Measurements from ENCODE around the gene SDC3.
A peak's percentile ranks its signal among the peaks of the same experiment; 100 is the strongest.

SDC3 gene

DNA sequence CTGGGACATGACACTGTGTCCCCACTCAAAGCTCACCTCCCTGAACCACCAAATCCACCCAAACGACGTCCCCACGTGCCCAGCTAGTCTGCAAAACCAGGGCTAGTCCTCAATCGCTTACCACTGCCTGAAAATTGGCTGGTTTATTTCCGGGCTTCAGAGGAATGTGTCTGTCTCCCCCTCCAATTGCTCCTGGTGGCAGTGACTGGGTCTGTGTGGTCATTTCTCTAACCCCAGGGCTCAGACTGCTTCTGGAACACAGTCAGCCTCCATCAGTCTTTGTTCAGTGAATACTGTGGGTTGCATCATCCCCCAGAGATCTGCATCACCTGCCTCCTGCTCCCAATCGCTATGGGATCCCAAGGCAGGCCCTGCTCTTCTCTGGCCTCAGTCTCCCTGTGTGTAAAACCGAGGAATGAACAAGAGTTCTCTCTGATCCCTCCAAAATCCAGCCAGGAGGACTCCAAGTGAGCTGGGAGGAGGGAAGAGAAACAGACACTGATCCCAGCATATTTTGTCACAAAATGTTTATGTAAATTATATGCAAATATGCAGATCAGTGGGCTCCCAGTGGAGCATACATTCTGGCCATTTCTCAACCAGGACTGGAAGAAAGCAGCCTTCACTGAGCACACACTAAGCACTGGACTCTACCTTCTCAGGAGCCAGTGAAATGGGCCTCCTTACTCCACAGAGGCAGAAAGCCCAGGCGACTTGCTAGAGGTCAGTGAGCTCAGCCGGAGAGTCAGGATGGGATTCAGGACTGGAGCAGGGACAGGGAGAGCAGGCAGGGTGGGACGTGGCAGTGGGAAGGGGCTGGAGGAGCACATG, 20.9 kb downstream of the SDC3 start:
- peak; percentile 95 for DNase-seq

DNA sequence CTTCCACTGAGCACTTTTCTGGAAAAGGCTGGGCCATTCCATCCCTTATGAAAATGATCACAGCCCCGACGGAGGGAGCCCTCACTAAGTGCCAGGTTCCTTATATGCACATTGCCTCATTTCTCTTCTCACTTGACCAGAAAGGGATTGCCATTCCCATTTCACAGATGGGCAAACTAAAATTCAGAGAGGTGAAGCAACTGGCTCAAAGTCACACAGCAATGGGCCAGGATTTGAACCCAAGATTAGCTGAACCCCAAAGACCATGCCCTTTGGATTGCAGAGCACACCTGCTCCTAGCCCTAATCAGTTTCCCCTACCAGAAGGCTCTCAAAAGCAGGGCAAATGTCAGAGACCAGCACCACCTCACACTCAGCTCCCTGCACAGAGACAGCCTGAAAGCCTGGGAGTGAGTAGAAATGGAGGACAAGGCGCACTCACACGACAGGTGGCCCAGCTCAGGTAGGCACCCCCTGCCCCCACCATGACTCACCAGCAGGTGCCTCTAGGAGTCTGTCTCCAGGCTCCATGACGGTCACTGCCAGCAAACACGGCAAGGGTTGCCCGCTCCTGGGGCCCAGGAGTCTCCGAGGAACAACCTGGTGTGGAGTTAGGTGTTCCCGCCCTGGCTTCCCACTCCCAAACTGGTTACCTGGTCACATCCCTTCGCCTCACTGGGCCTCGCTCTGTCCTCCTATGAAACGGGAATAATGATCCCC, 21.7 kb downstream of the SDC3 start:
- peak; percentile 70 for DNase-seq

DNA sequence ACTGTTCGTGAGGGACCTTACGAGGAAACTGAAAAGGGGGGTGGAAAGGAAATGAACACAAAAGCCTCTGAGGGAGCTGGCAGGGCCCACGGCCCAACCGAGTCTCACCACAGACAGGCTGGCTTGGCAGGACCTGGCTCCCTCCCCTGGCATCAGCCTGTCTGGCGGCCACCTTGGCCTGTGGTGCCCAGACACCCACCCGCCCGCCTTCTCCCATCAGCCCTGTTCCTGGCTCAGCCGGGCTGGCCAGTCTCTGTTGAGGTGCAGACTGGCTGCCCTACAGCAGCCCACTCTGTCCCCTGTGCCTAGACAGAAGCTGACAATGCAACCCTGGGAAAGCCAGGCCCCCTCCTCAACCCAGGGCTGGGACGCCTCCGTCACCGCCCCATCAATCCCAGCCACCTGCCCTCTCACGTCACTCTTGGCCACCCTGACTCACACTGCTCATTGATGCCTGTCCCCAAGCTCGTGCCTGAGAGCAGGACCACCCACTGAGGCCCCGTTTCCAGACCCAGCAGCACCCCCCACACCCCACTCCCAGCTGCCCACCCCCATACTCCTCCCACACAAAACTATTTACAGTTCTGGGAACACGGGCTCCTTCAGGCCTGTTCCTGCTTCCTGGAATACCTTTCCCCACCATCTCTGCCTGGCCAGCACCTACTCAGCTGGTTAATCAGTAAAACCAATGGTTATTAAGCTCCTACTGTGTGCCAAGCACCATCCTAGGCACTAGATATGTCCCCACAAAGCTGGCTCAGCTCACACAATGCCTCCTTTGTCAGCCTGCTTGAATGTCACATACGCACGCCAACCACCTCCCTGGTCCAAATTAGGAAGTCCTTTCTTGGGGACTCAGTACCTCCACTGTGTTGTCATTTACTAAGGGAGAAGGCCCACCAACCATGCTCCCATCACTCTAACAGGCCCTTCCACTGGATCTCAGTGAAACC, 22.7 kb downstream of the SDC3 start:
- DNase-seq = no peak

DNA sequence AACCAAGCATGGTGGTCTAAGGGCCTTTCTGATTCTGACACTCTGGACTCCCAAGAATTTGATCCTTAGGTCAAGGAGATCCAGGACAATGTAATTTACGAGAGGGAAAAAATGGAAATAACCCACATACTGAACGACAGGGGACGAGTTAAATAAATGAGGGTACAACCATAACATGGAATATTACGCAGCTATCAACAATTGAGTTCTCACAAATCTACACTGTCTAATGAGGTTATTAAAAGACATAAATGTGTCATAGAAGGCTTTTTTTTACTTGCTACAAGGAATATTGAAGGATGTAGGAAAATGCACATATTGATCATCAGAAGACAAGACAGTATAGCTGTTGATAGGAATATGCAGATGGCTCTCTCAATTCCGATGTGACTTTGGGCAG, 23.8 kb downstream of the SDC3 start:
- DNase-seq = no peak

DNA sequence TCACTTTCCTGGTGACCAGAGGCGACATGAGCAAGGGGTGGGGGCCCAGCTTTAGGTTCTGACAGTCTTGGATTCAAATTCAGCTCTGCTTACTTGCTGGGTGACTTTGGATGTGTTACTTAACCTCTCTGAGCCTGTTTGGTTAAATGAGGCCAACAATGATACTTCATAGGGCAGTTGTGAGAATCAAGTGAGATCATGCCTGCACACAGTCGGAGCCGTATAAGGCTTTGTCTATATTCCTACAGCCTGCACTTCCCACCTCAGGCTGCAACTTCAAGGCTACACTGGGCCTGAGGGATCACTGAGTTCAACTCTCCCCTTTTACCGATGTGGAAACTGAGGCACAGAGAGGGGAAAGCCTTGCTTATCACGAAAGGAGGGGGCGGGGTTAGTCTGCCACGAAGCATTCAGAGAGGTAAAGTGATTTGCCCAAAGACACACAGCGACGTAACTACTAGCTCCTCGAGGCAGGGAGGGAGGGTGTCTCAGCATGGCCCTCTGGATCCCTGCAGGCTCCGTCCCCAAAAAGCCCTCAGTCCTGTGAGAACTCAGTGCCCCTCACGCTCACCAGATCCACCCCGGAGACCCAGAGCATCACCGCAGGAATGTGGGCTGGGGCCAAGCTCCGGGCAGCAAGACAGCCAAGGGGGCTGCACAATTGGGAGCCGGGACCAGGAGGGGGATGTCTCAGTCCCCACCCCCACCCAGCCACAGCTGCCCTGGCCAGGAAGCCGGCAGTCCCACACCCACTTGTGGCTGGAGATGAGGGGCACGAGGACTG, 25.0 kb downstream of the SDC3 start:
- no peak for DNase-seq

DNA sequence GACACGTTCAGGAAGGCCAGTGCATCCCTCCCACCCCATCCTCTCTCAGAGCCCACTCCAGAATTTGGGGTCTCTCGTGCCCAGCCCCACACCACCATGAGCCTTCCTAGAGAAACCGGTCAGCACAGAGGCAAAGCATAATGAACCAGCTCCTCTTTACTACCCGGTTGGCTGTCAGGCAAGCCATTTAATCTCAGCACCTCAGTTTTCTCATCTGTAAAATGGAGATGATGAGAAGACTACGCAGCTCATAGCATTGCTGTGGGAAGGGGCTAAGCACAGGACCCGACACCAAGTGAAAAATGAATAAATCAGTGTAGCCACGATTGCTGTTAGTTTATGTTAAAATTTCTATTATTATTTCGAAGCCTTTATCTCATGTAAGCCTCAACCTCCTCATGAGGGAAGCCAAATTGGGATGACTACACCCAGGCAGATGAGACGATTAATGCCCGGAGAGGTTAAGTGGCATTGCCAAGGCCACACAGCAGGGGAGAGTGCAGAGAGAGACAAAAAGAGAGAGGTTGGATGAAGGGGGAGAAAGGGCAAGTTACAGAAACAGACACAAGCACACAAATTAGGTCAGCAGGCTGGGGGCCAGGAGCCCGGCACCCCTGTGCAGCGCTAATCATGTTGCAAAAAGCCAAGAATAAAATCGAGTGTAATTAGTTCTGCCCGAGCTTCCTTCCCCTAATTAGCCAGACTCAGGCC, 25.7 kb downstream of the SDC3 start:
- no peak for DNase-seq

DNA sequence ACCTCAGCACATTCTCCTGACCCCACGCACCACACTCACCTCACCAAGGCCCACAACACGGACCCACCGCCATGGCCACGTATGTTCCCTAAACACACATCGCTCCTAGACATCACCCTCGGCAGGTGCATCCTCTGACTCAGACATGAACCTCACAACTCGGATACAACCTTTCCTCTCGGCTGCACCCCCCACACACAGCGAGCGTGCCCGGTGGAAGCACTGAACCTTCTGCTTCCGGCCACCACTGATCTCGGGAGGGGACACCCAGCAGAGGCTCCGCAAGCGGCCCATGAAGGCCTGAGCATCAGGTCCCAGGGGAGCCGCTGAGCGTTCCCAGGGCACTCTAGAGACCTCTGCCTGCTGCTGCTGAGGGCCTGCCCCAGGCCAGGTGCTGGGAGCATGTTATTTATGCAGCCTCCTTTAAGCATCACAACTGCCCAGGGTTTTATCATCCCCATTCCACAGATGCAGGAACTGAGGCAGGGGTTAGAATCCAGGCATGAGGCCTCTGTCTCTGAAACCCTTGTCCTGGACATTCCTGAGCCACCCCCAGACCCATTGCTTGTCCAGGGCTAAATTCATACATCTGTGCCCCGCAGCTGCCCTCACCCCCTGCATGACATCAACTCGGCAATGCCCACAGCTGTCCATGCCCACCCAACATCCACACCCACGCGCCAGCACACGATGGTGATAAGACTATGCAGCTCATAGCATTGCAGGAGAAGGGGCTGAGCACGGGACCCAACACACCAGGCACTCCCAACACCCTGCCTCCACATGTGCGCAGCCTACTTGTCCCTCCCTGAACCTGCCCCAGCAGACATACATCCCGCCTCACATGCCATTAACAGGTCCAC, 27.0 kb downstream of the SDC3 start:
- DNase-seq = no peak

DNA sequence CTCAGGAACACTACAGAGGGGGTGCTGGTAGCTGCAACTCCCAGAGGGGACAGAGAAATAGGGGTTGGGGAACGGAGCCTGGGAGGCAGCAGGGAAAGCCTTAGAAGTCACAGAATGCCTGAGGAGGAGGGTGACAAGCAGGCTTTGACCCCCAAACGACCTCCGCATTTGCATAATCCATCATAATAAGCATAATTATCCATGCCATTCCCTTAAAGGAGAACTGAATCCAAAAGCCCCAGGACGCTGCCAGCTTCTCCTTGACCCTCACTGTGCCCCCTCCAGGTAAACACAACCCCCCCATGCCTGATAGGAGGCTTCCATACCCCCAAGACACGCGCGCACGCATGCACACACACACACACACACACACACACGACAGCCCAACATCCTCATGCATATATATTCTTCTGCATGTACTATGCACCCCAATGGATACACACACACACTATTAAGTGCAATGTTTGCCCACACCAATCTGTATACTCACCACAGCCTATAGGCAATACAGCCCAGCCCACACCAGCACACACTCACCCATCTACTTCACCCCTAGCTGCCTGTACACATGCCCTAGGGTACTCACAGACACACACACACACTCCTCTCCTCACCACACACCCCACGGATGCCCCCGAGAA, 27.8 kb downstream of the SDC3 start:
- no peak for DNase-seq

DNA sequence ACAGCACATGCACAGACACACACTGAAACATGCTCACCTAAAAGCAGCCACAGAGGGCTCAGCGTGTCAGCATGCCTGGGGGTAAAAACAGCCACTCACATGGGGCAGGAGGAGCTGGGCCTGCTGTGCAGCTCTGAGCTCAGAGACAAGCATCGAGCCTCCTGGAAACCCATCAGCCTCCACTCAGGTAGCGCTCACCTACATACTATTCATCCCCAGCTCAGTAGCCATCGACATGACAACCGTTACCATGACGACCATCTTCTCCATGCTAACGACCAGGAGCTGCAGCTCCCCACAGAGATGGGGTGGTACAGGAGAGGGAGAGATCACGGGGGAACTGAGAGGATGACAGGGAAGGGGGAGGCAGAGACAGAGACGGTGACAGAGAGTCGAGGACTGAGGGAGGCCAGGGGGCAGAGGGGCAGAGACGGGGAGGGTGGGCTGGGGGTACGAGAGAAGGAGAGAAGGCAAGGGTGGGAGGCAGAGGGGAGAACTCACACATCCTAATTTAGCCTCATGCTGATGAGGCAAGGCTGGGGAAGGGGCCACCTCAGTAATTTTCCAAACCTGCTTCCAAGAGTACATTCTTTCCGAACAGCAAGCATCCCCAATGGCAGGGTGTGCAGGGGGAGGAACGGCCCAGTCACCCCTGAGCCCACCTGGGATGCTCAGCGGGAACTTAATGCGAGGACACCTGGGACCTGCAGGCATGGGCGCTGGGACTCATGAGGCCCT, 28.4 kb downstream of the SDC3 start:
- DNase-seq = peak; percentile 72

DNA sequence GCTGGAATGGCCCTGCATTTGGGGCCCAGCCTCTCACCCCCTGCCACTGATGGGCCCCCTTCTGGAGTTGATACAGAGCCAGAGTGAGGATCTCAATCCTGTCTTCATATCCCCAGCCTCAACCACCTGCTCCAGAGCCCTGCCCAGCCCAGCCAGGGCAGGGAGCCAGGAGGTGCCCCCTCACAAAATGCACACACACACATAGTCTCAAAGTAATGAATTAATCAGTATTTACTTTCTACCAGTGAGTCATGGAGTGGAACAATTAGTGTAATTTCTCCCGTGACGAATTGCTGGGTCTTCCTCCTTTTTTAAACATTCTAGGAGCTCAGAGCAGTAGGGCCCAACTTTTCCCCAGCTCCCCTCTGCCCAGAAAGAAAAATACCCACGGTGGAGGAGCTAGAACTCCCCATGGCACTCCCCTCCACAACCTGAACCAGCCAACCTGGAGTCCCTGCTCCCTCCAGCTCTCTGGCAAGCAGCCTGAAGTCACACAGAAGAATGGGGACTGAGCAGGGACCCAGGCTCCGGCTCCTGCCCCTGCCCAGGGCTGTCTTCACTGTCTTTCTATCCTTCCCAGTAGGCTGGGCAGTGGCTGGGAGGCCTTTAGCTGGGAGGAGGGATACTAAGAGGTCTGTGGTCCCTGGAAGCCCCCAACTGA, 29.3 kb downstream of the SDC3 start:
- DNase-seq = no peak

DNA sequence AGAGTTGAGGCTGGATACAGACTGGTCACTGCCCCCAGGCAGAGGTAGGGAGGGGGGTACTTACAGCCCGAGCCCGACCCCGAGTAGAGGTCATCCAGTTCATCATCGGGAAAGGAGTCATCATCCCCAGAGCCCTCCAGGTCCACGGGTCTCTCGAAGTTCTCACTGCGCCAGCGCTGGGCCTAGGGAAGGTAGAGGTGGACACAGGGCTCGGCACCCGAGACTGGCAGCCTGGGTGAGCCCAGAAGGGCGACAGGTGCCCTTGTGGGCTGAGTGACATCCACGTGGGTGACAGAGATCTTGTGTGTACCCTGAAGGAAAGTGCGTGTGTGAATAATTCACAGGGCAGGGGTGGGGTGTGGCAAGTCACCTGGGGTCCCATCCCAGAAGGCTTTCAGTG, 30.0 kb downstream of the SDC3 start:
- DNase-seq = no peak

DNA sequence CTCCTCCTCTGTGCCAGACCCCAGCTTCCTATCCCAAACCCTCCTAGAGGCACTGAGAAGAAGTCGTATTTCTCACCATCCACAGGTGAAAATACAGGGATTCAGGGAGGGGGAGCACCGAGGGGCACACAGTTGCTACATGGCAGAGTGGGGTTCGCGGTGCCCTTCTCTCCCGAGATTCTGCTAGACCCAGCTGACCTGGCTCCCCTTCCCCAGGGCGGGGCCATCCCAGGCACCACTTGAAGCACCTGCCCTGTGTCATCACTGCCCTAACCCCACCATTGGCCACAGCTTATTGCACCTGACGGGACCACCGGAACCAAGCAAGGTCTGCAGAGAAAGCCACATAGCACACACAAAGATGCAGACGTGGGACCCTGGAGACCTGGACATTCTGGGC, 30.5 kb downstream of the SDC3 start:
- no peak for DNase-seq

DNA sequence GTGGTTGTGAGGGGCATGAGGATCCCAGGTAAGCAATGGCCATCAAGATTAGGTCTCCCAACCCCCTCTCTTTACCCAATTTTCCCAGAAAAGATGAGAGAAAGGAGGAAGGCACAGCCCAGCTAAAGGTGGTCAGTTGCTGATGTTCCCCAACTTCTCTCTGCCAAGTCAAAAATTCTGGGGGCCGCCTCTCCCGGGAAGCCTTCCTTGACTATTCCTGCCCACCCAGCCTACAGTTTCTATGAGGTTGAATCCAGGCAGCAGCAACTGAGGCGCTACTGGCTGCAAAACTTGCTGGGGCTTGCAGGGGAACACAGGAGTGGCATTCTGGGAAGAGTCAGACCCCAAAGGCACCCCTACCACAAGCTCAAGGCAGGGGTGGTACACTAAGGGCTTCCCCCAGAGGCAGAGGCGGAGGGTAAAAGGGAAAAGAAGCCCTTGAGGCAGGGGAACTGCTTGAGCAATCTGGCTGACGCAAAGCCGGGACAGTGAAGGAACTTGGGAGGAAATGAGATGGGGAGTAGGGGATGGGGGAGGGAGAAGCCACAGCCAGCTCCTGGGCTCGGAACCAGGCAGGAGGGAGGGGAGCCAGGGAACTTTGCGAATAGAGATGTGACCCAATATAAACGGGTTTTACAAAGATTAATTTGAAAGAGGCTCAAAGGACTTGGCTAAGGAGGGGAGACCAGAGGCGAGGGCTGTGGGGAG, 31.2 kb downstream of the SDC3 start:
- no peak for DNase-seq

DNA sequence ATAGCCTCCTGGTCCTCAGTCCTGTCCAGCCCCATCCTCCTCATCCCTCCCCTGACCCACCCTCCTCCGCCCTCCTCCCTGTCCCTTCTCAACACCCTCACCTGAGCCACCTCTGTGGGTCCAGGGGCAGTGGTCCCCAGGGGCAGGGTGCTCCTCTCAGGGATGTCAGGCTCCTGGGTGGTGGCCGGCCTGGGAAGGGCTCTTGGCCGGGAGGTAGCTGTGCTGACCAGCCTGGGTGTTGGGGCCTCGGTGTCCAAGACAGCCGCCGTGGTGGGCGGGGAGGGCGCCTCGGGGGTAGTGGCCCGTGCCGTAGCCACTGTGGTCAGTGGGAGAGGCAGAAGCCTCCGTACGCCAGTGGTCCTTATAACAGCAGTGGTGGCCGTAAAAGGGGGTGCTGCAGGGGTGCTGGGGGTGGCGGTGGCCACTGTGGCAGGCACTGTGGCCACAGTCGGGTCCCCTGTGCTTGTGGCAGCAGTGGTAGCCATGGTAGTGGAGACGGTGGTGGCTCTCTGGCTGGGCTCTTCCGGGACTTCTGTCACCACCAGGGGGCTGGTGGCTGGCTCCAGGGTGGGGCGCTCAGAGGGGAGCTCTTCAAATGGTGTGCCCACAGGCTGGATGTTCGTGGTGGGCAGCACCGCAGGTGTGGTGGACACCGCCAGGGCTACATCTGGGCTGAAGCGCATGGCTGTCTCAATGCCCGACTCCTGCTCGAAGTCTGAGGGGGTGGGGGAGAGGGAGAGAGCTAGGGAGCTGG, 31.9 kb downstream of the SDC3 start:
- DNase-seq = no peak

DNA sequence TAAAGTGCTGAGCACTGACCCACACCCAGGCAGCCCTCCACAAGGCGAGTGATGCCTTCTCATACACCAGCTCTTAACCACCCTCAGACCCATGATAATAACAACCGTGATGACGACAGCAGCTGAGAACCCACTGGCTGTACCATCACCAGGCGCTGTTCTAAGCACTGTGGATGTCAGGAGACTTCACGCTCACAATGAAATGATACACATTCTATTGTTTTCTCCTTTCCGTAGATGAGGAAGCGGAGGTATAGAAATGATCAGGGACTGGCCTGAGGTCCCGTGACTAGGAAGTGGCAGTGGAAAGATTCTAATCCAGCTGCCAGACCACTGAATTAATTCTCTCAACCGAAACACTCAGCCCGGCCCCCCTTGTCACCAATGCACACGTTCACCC, 32.6 kb downstream of the SDC3 start:
- no peak for DNase-seq

DNA sequence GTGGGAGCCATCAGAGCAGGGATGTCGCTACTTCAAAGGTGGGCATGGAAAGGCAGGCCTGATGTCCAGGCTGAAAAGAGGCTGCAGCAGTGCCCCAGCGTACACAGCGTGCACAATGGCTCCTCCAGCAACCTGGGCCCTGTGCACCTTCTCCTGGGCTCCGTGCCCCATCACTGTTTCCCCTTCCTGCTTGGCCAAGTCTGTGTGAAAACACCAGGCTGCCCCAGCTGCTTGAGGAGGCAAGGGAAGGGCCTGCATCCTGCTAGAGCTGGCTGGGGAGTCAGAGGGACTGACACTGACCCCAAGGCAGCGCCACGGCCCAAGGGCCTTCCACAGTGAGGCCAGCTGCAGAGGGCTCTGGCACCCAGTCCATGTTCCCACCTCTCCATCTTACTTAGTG, 33.4 kb downstream of the SDC3 start:
- no peak for DNase-seq

DNA sequence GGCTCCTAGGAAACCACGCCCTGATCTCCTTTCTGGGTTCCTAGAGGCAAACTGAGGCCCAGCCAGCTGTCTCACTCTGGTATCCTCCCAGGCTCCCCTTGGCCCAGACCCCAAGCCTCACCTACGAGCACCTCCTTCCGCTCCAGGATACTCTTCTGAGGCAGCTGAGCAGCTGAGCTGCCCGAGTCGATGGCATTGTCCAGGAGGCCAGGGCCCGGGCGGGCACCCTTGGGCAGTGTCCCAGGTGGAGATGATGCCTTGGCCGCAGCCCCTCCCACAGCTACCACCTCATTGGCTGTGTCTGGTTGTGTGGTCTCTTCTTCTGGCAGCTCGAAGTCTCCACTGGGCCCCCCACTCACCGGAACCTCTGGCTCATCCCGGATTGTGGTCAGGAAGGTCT, 34.4 kb downstream of the SDC3 start:
- no peak for DNase-seq

DNA sequence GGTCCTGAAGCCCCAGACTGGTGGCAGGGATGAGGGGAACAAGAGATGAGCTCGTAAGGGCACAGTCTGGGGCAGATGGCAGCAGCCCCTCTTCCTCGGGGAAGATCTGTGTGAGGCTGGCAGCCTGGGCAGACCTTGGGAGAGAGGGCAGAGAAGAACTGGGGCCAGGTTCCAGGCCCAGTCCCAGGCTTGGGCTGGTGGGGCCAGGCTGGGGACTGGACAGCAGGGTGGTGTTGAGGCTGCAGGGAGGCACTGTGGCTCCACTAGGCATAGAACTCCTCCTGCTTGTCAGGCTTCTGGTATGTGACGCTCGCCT, 35.7 kb downstream of the SDC3 start:
- no peak for DNase-seq

All from islet precursor cell (in vitro differentiated cells).